Measurements from ENCODE around the gene ARF6.

The ARF6 gene

GRCh38 chr14:49892636-49893308 lies at the start of gene ARF6:
ARF6 (plus strand) TSS chr14:49893082; CDS start chr14:49893737, 655 bp downstream.
- in situ Hi-C loops (cut with MboI; ENCODE audit: low sequenced_read_pairs) = no loop called here

- in situ Hi-C loops (cut with MboI; ENCODE audit: low sequenced_read_pairs) = no loop called here
Observed at GRCh38 chr14:49849213-49849847, 43.6 kb upstream of the ARF6 start.

GRCh38 chr14:49851813-49852212 lies 41.1 kb upstream of the ARF6 start:
- in situ Hi-C loops (cut with MboI; ENCODE audit: low sequenced_read_pairs) = loop anchor here (25.0 kb wide), 1 partner anchor 685 kb away; the partner anchor contains the start of gene MAP4K5

- in situ Hi-C loops (cut with MboI; ENCODE audit: low sequenced_read_pairs) = loop anchor here (25.0 kb wide), 1 partner anchor 685 kb away; the partner anchor contains the start of gene MAP4K5
Observed at GRCh38 chr14:49852301-49853157, 40.4 kb upstream of the ARF6 start, which contains the start of gene NEMF. NEMF (minus strand) TSS chr14:49852788; CDS start chr14:49852753, 35 bp downstream.

GRCh38 chr14:49853158-49853477 lies 39.8 kb upstream of the ARF6 start:
- in situ Hi-C loops (cut with MboI; ENCODE audit: low sequenced_read_pairs) = loop anchor here (25.0 kb wide), 1 partner anchor 684 kb away; the partner anchor contains the start of gene MAP4K5

- in situ Hi-C loops (cut with MboI; ENCODE audit: low sequenced_read_pairs) = loop anchor here (25.0 kb wide), 1 partner anchor 684 kb away; the partner anchor contains the start of gene MAP4K5
Observed at GRCh38 chr14:49853572-49854375, 39.1 kb upstream of the ARF6 start.

- in situ Hi-C loops (cut with MboI; ENCODE audit: low sequenced_read_pairs) = loop anchor here (25.0 kb wide), 1 partner anchor 680 kb away; the partner anchor contains the start of gene MAP4K5
Observed at GRCh38 chr14:49857427-49858003, 35.4 kb upstream of the ARF6 start.

- in situ Hi-C loops (cut with MboI; ENCODE audit: low sequenced_read_pairs) = loop anchor here (25.0 kb wide), 1 partner anchor 679 kb away; the partner anchor contains the start of gene MAP4K5
Observed at GRCh38 chr14:49858383-49858782, 34.5 kb upstream of the ARF6 start.

- in situ Hi-C loops (cut with MboI; ENCODE audit: low sequenced_read_pairs) = loop anchor here (25.0 kb wide), 1 partner anchor 676 kb away; the partner anchor contains the start of gene MAP4K5
Observed at GRCh38 chr14:49860988-49861698, 31.7 kb upstream of the ARF6 start.

- in situ Hi-C loops (cut with MboI; ENCODE audit: low sequenced_read_pairs) = loop anchor here (25.0 kb wide), 1 partner anchor 676 kb away; the partner anchor contains the start of gene MAP4K5
Observed at GRCh38 chr14:49861699-49862088, 31.2 kb upstream of the ARF6 start.

- in situ Hi-C loops (cut with MboI; ENCODE audit: low sequenced_read_pairs) = loop anchor here (25.0 kb wide), 1 partner anchor 675 kb away; the partner anchor contains the start of gene MAP4K5
Observed at GRCh38 chr14:49862089-49862673, 30.7 kb upstream of the ARF6 start.

GRCh38 chr14:49863487-49864281 lies 29.2 kb upstream of the ARF6 start:
- in situ Hi-C loops (cut with MboI; ENCODE audit: low sequenced_read_pairs) = loop anchor here (25.0 kb wide), 1 partner anchor 674 kb away; the partner anchor contains the start of gene MAP4K5

- in situ Hi-C loops (cut with MboI; ENCODE audit: low sequenced_read_pairs) = loop anchor here (25.0 kb wide), 1 partner anchor 672 kb away; the partner anchor contains the start of gene MAP4K5
Observed at GRCh38 chr14:49865431-49865859, 27.4 kb upstream of the ARF6 start.

GRCh38 chr14:49867831-49868719 lies 24.8 kb upstream of the ARF6 start:
- in situ Hi-C loops (cut with MboI; ENCODE audit: low sequenced_read_pairs) = loop anchor here (25.0 kb wide), 1 partner anchor 669 kb away; the partner anchor contains the start of gene MAP4K5

- in situ Hi-C loops (cut with MboI; ENCODE audit: low sequenced_read_pairs) = loop anchor here (25.0 kb wide), 1 partner anchor 669 kb away; the partner anchor contains the start of gene MAP4K5
Observed at GRCh38 chr14:49868720-49869114, 24.2 kb upstream of the ARF6 start.

- in situ Hi-C loops (cut with MboI; ENCODE audit: low sequenced_read_pairs) = loop anchor here (25.0 kb wide), 1 partner anchor 666 kb away; the partner anchor contains the start of gene MAP4K5
Observed at GRCh38 chr14:49870908-49871307, 22.0 kb upstream of the ARF6 start.
